Stimulated activated CD4-positive, alpha-beta T cell treated with anti-CD3 and anti-CD28 coated beads, Interleukin-1b, Interleukin-23, amount 100 ng/mL, for 48 hours (primary cell): ENCODE data around the gene S100A4.
"Not testable (repeated sequence)": the region's sequence is repeated elsewhere in the genome, so short reads cannot be mapped to it uniquely, and the experiment has no call there.

ENCODE experiments used
- DNase-seq: peaks from one replicate; pipeline ENCODE4 v3.0.0-alpha.2; 2020

Gene S100A4

GRCh38 chr1:153566414-153567371, 21.1 kb upstream of the S100A4 start:
- peak; percentile 94 for DNase-seq

GRCh38 chr1:153565529-153566374, 20.1 kb upstream of the S100A4 start, which contains the start of gene S100A2:
S100A2 (minus strand) TSS chr1:153565844; CDS start chr1:153563877, 1,967 bp downstream.
- peak; percentile 77 for DNase-seq

GRCh38 chr1:153563991-153564390, 18.4 kb upstream of the S100A4 start:
- no peak for DNase-seq

DNA sequence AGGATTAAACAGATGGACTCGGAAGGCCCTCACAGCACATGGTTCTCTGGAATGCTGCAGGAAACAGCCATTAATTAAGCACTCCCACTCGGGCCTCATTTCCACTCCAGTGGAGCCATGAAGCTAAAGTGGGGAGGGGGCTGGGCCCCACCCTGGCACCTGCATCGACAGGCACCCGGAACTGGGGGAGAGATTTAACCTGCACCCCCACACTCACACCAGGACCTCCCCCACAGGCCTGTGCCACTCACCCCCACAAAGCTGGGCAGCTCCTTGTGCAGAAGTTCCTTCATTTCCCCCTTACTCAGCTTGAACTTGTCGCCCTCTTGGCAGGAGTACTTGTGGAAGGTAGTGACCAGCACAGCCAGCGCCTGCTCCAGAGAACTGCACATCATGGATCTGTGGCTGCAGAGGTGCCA, 17.9 kb upstream of the S100A4 start:
- DNase-seq: no peak

- not testable (repeated sequence) for DNase-seq
These were observed 16.4 kb upstream of the S100A4 start for GRCh38 chr1:153562021-153562420.

GRCh38 chr1:153561466-153561985, 15.9 kb upstream of the S100A4 start:
- DNase-seq: no peak

DNA sequence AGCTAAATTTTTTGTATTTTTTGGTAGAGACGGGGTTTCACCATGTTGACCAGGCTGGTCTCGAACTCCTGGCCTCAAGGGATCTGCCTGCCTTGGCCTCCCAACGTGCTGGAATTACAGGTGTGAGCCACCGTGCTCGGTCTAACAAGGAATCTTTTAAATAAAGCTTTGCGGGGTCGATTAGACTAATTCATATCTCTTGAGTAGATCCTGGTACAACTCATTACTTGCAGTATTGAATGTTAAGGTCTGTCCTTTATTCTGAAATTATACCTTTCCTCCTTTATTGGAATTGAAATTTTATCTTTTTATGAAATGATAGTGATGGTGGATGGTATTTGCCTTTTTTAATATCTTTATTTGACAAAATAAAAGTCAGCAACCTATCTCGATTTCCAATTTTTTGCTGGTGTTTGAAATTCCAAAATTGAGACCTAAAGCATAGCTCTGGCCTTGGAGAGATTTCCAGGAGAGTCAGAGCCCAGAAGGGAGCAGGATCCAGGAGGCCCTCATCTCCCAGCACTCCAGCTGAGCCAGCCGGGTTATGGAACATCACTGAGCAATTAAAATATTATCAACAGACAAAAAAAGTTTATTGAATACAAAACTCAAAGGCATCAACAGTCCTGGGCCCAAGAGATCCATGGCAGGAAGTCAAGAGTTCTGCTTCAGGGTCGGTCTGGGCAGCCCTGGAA, 15.3 kb upstream of the S100A4 start:
- no peak for DNase-seq

DNA sequence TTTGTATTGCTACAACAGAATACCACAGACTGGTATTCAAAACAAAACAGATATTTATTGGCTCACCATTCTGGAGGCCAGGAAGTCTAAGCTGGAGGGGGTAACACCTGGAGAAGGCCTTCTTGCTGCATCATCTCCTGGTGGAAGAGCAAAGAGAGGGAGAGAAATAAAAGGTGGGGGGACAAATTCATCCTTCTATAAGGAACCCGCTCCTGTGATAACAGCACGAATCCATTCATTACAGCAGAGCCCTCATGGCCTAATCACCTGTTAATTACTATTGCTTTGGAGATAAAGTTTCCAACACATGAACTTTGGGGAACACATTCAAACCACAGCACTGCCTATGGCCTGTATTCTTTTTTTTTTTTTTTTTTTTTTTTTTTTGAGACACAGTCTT, 14.6 kb upstream of the S100A4 start:
- DNase-seq: no peak

- no peak for DNase-seq
These were observed 12.3 kb upstream of the S100A4 start for GRCh38 chr1:153557877-153558276.

GRCh38 chr1:153556348-153556747, 10.7 kb upstream of the S100A4 start:
- DNase-seq: no peak

DNA sequence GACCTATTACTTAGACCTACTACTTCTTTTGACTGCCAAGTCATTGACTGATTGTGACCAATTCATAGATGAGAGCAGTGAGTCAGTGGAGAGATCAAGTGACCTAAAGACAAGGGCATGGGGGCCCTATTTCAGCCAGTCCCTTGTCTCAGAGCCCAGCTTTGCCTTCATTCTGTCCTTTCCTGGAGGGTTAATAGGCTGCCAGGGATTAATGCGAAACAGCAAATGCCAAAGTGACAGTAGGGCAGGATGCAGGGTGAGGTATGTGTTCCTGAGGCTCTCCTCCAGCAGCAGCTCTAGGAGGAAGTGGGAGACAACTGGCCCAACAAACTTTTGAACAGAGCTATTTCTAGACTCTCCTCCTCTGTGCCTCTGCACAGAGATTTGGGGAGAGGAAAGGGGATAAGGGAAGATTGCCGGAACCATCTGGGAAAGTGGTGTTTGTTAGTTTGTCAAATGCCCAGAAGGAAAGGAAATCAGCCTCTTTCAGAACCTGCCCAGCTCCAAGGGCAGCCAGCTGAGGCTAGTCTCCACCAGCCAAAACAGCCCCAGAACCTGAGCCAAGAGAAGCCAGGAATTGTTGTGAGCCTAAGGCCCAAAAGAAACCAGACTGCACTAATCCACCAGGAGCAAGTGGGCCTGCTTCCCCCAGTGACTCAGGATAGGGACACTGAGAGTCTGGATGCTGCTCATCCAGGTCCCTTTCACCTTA, 8.4 kb upstream of the S100A4 start:
- DNase-seq: no peak

DNA sequence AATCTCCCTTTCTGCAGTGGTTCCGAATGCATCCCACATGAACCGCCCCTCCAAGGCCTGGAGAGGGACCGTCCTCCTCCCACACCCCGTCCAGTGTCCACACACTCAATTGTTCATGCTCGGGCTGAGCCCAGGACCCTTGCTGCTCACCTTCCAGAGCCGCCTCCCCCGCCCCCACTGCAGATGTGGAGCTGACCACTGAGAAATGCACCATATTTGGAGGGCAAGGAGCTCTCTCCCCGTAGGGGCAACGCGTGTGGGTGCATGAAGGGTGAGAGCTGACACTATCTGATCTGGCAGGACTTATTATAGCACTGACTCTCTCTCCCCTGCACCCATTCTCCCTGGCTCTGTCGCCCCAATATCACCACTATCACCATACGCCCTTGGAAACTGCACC, 7.5 kb upstream of the S100A4 start:
- DNase-seq: no peak

- DNase-seq: no peak
These were observed 6.7 kb upstream of the S100A4 start for GRCh38 chr1:153552335-153552734.

GRCh38 chr1:153550827-153551500, 5.4 kb upstream of the S100A4 start:
- no peak for DNase-seq

DNA sequence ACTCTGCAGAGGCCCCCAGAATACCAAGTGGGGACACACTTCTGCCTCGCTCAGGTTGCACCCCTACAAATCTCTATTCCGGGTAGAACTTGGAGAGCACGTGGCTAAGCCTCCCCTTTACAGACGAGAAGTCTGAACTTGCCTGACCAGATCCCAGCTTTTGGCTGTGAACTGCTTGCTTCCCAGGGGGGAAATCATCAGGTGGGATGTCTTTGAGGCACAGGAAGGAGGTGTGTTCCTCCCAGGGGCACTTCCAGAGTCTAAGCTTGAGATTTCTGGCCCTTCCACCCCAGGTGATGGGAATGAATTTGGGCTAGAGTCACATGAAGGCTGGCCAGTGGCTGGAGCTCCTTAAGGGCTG, 4.8 kb upstream of the S100A4 start:
- DNase-seq: no peak

DNA sequence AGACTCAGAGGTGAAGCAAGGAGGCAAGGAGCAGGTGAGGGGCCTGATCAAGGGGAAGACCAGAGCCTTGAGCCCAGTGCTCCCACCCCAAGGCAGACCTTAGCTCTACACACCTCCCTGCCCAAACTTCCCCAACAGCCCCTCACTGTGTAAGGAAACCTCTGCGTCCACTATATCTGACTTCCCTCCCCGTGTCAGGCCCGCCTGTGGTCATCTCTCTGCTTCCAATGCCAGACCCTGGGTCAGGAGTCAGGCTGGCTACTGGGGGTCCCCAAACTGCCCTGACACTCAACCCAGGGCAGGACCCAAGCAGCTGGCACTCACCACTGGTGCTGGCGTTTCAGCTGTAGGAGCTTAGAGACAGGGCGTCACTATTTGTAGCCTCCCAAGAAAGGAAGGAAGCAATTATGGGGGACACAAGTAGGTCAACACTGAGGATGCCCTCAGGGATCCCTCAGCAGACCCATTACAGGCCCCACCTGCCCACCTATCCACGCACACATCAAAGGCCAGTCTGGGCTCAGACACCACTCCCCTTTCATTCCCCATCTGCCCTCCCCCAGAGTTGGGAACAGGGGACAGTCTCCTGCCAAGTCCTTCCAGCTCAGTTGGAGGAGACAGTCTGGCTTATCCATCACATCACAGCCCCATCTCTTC, 4.3 kb upstream of the S100A4 start:
- DNase-seq: no peak

DNA sequence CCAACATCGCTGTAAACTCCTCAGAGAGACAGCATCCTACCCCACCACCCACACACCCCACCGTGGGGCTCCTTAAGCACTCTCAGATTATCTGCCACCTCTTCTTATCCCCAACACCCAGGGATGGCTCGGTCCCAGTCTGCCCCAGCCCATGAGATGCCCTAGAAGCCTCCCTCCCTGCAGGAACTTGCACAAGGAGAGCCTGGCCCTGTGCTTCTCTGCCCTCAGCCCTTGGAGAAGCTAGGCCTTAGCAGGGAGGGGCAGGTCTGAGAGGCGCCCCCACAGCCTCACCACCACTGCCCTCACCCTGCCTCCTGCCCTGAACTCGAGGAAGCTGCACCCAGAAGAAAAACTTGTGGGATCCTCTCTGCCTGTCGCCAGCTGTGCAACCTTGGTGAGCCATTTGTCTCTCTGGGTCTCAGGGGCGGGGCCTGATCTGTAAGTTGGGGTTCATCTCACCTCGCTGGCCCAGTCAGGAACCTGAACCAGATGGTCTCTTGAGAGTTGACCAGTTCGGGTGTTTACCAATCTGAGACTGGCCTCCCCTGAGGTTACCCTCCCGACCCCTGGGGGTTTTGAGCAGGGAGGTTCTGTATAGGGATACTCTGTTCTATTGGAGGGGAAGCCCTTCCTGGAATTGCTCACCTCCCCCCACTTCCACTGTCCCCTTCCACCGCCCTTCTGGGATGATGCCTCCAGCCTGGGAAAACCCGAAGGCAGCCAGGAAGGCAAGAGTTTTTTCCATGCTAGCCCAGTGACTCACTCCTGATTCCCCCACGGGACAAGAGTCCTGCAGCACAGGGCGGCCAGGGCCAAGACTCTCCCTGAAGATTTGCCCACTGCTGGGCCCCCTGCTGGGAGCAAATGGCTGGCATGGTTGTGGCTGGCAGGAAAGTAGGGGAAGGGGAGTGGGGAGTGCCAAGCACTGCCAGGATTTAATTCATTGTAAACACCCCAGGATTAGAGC, 3.4 kb upstream of the S100A4 start, which contains the start of gene S100A3:
Gene S100A3, minus strand, starts transcription at position 537 of the 967 bp plus-strand sequence. CDS start 773 bp downstream, outside the sequence.
- no peak for DNase-seq

GRCh38 chr1:153547560-153548551, 2.2 kb upstream of the S100A4 start:
- DNase-seq: no peak
